ENCODE data around the gene PAAF1.

The PAAF1 gene

DNA sequence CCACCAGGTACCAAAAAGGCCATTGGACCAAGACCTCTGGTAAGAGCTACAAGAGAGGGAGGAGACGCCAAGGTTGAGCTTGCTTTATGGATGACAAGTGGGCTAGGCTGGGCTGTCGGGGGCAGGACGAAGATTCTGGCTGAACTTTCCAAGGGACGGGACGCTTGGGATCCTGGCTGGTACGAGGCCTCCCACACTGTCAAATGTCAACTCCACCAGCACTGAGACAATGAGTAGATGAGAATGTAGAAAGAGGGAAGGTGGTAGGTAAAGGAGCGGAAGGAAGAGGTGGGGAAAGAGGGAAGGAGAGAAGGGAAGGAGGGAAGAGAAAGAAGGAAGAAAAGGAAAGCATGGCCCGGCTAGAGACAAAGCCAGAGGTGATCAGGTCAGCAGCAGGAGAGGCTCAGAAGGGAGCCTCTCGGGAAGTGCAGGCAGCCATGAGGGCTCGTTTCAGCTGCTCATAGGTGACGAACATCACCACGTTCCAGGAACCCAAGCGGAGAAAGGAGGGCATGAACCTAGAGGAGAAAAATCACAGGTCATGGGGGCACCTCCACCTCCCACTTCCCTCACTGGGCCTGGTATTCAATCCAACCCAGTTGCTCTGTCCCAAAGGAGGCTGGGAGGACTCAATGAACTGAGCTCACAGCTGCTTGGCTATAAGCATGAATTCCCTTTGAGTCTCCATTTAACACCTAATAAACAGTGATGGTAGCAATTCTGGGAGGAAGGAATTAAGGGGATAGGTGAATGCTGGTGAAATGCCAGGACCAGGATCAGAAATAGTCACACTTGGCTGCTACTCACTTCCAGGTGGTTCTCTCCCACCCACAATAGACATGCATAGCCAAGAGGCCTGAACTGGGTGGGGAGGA is 98.0 kb downstream of the PAAF1 start:
- no peak for DNase-seq

DNA sequence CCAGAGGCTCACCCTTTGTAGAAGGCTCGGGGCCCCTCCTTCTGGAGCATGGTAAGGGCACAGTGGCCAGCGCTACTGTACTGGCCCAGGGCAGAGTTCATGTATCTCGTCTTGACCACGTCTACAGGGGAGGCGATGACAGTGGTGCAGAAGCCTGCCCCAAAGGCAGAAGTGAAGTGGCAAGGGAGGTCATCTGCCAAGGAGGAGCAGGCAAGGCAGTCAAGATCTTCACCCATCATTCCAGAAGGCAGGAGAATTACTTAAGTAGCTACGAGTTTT is 98.6 kb downstream of the PAAF1 start:
- DNase-seq = no peak

DNA sequence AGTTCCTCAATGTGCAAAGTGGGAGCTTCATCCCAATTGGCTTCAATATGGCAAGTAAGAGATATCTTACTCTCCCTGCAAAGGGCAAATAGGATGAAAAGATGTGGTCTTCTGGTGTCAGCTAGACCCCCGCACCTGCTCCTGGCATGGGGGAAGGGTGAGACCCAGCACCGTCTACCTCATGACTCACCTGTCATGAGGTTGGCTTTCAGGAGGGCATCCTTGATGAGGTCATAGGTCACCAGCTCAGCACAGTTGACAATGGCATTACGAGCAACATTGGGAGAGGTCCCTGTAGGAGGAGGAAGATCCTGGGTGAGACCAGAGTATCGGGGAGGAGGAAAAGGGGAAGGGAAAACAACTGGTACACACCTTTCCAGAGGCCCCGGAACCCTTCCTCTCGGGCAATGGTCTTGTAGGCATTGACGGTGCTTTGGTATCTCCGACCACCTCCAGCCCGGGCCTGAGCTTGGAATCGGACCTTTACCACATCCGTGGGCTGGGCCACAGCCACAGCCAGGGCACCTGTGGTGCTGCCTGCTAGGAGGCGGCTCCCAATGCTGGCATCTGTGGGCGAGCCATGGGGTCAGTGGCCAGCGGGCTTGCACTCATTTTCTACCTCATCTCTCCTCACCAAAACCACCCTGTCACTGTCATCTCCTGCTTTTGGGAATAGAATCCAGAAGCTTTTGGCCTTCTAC is 99.8 kb downstream of the PAAF1 start:
- no peak for DNase-seq

DNA sequence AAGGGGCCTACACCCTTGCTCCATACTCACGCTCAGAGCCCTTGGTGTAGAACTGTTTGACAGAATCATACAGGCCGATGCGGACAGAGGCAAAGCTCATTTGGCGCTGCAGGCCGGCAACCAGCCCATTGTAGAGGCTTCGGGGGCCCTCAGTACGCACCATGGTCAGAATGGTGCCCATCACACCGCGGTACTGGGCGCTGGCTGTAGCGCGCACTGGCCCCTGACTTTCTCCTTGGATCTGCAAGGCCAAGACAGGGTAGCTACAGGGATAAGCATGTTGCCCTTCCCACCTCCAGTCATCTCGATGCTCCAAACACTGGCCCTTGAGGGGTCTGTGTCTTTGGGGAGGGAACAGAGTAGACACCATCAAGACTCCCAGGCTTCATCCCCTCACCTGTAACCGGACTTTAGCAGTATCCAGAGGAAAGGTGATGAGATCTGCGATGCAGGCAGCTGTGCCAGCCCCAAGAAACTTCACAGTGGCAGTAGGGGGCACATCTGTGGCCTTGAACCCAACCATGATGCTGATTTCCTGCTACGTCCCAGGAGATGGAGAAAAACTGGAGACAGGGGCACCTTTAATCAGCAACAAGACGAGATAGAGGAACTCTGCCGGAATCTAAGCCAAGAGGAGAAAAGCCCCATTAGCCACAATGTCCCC is 101.2 kb downstream of the PAAF1 start:
- no peak for DNase-seq

DNA sequence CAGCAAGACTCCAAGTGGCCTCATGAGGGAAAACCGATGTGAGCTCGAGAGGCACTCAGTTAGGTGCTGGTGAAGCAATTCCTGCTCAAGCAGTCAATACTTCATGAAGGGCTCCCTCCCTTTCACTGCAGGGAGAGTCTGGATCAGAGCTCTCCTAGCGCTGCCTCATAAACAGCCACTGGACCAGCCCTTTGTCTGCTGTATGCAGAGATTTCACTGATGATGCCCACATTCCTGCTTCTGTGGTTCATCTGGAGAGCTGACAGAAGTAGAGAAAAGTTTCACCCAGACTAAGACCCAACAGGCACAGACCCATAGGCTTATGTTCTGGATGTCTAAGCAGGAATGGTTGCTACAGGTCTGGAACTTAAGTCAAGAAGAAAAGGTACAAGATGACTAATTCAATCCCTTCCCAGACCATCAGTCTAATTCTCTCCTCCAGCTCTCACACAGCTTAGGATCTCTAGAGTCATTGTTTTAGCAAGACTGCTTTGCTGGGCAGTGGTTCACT is 101.8 kb downstream of the PAAF1 start:
- no peak for DNase-seq

DNA sequence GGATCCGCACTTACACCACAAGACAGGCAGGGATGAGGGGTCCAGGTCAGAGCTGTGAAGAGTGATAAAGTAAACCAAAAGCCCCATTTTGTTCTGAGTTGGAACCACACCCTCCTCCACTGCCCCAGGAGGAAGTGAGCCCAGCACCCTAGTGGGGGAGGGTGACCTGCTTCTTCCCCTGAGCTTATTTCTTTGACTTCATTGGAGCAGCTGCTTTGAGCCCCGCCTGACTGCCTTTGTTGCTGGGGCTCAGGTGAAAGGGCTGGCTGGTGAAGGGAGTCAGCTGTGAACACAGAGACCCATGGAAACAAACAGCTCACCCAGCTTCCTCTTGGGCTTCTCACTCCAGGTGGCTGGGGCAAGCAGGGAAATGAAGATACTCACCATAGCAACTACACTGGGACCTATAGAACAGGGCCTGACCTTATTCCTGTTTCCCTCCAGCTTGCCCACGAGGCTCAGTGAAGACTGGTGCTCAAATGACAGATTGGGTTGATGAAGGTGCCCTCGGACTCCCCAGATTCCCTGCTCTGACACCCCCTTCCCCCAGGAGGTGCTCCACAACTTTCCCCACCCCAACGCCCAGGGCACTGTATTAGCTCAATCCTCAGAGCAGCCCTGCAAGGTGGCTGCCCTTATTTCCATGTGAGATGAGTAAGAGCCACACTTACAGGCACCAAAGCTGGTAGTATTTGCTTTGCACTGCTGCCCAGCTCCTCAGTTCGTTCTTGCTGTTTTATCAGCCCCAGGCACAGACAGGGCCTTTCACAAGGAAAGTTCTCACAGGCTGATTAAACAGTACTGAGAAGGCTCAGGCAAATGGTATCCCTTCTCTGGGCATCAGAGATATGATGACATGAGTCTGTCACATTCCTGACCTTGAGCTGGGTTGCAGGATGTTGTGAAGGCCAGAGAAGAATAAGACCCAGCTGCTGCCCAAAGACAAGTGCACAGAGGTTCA is 103.5 kb downstream of the PAAF1 start:
- DNase-seq = peak; percentile 96
